NCI-H2196 (cell line): Measurements from ENCODE around the gene CNP.

Source experiments
- DNase-seq: peaks from one replicate; lab custom pipeline; 2025; ENCODE audit not compliant: unreplicated experiment; lab: John Stamatoyannopoulos, UW

CNP gene

GRCh38 chr17:41971721-41972523 is 5.3 kb downstream of the CNP start:
- no peak for DNase-seq

- DNase-seq = peak; percentile 72
These were observed 6.2 kb downstream of the CNP start for GRCh38 chr17:41972571-41973407.

DNA sequence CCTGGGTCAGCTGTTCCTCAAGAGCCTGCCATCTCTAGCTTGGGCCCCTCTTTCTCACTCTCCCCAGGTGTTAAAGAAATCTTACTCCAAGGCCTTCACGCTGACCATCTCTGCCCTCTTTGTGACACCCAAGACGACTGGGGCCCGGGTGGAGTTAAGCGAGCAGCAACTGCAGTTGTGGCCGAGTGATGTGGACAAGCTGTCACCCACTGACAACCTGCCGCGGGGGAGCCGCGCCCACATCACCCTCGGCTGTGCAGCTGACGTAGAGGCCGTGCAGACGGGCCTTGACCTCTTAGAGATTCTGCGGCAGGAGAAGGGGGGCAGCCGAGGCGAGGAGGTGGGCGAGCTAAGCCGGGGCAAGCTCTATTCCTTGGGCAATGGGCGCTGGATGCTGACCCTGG is 6.8 kb downstream of the CNP start:
- no peak for DNase-seq

- no peak for DNase-seq
These were observed 7.4 kb downstream of the CNP start for GRCh38 chr17:41974031-41974430.

DNA sequence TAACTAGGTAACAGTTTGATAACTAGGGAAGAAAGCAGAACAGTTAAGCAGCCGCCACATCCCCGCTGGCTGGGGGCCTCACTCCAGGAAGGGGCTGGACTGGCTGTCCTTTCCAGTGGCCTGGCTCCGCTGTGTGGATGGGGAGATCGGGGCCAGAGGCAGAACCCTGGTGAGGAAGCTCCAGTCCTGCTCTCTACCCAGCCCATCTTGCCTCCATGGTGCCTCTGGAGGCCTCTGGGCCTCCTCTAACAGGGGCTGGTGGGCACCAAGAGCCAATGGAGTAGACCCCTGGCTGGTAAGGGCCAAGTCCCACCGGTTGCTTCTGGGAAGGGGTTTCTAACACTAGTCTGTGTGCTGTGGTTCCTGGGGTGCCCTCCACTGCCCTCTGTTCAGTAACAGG is 8.1 kb downstream of the CNP start:
- no peak for DNase-seq

DNA sequence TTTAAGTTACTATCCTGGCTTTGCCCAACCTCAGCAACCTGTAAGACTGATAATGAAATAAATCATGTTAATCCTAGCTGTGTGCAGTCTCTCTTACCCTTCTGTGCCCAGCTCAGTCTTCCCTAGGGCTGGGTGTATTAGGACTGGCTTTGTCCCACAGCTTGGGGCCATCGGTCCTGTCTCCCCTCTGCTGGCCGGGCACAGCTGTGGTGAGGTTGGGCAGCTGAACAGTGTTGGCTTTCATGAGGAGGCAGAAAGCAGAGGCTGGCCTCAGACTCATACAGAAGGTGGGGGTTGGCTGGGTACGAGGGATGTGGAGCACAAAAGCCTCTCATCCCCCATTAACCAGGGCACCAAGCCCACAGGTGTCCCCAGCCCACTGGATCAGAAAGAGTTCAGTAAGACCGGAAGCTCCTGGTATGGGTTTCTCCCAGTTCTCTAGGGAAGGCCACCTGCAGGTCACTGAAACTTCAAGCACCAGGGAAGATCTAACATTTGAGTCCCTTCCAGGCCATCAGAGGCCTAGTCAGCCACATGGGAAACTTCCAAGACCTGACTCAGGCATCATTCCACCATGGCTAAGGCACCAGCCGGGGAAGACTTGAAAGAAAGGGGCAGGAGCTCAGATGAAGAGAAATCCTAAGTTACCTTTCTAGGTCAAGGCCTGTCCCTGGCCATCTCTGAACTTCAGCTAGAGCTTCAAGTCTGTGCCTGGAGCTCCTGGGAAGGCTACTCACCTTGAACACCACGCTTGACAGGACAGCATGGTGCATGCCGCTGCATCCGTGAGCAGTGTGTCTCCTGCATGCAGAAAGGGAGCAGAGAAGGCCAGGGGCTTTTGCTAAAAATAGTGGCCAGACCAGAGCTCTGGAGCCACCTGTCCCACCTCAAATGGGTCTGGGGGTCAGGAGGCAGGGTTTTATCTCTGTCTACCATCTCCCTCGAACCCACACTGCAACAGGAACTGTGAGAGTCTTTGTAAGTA is 8.8 kb downstream of the CNP start:
- DNase-seq = no peak

DNA sequence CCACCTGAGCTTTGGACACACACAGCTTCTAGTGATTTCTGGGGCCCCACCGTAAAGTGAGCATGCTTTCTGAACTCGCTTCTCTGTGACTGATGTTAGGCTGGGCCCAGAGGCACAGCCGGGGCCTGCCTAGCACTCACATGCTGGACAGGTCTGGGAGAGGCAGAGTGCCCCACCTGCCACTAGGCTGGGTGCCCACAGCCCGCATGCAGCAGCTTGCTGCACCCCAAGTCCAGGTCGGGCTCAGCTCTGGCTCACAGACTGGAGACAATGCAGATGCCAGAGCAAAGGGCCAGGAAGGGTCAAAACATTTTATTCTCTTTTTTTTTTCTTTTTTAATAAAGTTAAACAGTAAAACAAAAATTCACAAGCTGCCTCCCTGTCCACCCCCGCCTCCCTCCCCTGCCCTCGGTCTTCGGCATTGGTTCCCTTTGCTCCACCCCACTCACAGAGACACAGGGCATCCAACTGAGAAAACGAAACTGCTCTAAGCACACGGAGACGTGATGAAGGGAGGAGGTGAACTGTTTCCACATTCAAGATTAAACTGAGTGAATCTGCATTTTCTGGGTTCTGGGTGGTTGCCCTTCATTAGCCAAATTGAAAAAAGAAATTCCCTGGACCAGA is 9.7 kb downstream of the CNP start:
- no peak for DNase-seq

DNA sequence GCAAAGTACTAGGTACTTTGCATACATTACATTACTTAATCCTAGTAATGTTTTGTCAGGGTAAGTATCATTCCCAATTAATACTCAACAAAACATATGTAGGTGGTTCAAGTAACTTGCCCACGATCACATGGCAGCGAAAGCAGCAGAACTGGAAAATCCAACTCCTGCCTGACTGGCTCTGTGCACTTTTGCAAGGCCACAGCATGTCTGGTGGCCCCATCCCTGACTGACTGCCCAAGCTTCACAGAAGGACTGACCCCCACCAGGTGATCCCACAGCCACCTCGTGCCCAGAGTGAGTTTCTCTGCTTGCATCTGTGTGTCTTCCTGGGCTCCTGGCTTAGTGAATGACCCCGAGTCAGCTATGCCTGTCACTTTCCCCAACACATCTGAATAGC is 11.4 kb downstream of the CNP start:
- no peak for DNase-seq

- DNase-seq = no peak
These were observed 15.6 kb downstream of the CNP start for GRCh38 chr17:41982026-41982760.

DNA sequence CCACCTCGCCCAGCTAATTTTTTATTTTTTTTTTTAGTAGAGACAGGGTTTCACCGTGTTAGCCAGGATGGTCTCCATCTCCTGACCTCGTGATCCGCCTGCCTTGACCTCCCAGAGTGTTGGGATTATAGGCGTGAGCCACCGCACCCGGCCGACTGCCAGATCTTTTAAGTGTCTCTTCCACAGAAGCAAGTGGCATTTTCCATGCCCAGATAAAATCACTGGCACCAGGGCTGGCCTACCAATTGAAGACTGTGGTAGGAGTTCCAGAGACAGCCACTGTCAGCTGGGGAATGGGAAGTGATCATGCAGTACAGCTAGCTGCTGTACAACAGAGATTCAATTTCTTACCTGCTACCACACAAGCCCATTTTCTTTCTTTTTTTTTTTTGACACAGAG is 17.9 kb downstream of the CNP start:
- DNase-seq = no peak

DNA sequence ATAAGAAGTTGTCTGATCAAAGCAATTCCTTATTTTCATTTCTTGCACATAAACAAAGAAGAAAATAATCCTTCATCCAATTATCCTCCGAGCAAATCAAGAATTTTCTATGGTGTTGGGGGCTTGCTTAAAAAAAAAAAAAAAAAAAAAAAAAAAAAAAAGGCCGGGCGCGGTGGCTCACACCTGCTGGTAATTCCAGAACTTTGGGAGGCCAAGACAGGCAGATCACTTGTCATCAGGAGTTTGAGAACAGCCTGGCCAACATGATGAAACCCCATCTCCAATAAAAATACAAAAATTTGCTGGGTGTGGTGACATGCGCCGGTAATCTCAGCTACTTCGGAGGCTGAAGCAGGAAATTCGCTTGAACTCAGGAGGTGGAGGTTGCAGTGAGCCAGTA is 19.3 kb downstream of the CNP start:
- no peak for DNase-seq

GRCh38 chr17:41986634-41987033 is 20.0 kb downstream of the CNP start:
- DNase-seq = no peak

DNA sequence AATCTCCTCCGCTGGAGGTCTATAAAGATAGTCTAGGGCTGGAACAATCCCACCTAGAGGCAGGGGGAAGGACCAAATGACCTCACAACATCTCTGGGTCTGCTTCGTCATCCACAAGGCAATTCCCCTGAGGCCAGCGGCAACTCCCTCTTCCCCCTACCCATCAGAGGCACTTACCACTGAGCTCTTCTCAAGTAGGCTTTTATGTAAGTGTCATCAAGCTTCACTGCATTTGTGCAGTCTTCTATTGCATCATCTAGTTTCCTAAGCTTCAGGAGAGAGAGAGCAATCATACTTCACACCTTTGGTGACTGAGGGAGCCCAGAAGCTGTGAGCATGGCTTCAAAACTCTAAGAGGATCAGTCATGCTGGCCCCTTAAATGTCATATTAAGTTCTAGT is 21.0 kb downstream of the CNP start:
- DNase-seq = no peak

GRCh38 chr17:41988418-41988817 is 21.8 kb downstream of the CNP start:
- no peak for DNase-seq

GRCh38 chr17:41989702-41990419 is 23.3 kb downstream of the CNP start:
- no peak for DNase-seq

DNA sequence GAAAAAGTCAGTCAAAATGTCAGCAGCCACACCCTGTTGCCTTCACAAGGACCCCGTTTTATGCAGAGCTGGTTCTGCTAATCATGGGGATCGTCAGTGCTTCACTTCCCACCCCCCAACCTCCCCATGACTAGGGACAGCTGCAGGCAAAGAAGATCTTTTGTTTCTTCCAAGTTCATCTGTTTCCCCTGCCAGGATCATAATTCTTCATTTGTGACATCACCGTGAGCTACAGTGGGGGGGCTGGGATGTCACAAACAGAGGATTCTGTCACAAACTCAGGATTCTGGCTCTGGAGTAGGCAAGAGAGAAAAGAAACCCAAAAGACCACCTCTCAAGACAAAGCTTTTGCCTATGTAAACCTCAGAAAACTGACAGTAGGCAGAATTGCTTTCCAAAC is 26.0 kb downstream of the CNP start:
- no peak for DNase-seq

- DNase-seq = no peak
These were observed 30.2 kb downstream of the CNP start for GRCh38 chr17:41996855-41997164.

- no peak for DNase-seq
These were observed 31.9 kb downstream of the CNP start for GRCh38 chr17:41998497-41998896.

DNA sequence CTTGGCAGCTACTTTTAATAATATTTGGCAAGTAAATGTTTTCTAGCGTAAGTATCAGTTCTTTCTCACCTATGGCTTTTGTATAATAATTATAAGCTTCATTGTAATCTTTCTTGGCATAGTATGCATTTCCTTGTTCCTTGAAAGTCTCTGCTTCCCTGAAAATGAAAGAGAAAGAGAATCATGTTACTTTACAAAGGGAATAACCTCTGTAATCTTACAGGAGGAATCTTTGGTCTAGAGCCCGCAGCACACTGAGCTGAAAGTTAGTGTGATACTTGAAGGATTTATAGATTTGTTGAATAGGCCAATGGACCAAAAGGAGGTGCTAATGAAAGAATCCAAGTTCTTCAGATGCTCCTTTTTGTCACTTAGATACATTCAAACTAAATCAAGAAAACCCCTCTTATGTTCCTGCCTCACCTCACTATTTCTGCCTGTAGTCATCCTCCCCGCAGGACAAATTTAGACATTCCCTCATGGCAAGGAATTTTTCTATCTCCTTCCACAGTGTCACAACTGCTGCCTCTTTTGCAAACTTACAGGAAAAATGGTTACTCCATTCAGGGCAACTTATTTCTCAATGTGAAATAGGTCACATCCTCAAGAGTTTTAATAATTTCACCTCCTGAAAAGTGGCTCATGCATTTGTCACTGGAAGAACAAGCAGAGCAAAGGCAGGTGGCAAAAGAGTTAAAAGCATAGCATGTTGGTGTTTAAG is 34.0 kb downstream of the CNP start:
- DNase-seq = no peak
